ENCODE measurements around the gene HAT1. TPM values are rescaled to one million over a fixed set of nuclear protein-coding genes. Genes with fewer than 3 reads are reported as not detected.

Gene HAT1
- total RNA-seq, 1 experiment from 2014 or later = 91.9 TPM

Other genes with a start within 250 kb of the HAT1 start
- 101 and 146 TPM in 2 replicates for gene DYNC1I2, start 235.0 kb upstream of the HAT1 start, total RNA-seq (2014; rRNA removed; shearing (Covaris generic))
- gene SLC25A12, start 28.2 kb upstream of the HAT1 start, total RNA-seq (2014; rRNA removed; shearing (Covaris generic)) = 23.1 and 23.8 TPM in 2 replicates
- gene METAP1D, start 77.5 kb downstream of the HAT1 start, total RNA-seq (2014; rRNA removed; shearing (Covaris generic)) = 6.9 and 16.5 TPM in 2 replicates
- 7.3 and 7.4 TPM in 2 replicates for gene DLX1, start 163.0 kb downstream of the HAT1 start, total RNA-seq (2014; rRNA removed; shearing (Covaris generic))
- gene DLX2, start 180.4 kb downstream of the HAT1 start, total RNA-seq (2014; rRNA removed; shearing (Covaris generic)) = 0.51 and 2.2 TPM in 2 replicates